ENCODE measurements around the gene RAB8B.

GRCh38 chr15:63155486-63155885 lies 33.9 kb upstream of the RAB8B start:
- TF ChIP-seq CTCF (IDR thresholded peaks at IDR 0.05) (no peak), POLR2A (IDR thresholded peaks at IDR 0.05) (no peak)
